IPS DF 6.9 (cell line): Measurements from ENCODE around the gene STX8.
"Not testable (repeated sequence)": the region's sequence is repeated elsewhere in the genome, so short reads cannot be mapped to it uniquely, and the experiment has no call there.

Source experiments
- DNase-seq: peaks from one replicate; pipeline ENCODE4 v3.0.0-alpha.2; 2013; ENCODE audit warnings: low read depth, low spot score
- H3K27ac ChIP-seq: one replicate; pipeline ENCODE4 v1.5.1; 2013; ENCODE audit warnings: low read length, control low read depth
- H3K27me3 ChIP-seq: 2 replicates; pipeline ENCODE4 v1.6.1; 2013; ENCODE audit warnings: mild to moderate bottlenecking, low read length; ENCODE audit not compliant: control insufficient read depth, insufficient read depth
- H3K36me3 ChIP-seq: 2 replicates; pipeline ENCODE4 v1.6.1; 2013; ENCODE audit warnings: low read length; ENCODE audit not compliant: control insufficient read depth, insufficient read depth
- H3K4me1 ChIP-seq: 2 replicates; pipeline ENCODE4 v1.6.1; 2013; ENCODE audit warnings: low read length; ENCODE audit not compliant: control insufficient read depth, insufficient read depth
- H3K4me3 ChIP-seq: 2 replicates; pipeline ENCODE4 v1.5.1; 2013; ENCODE audit warnings: mild to moderate bottlenecking, low read length
- H3K9me3 ChIP-seq: 2 replicates; pipeline ENCODE4 v1.6.1; 2013; ENCODE audit warnings: low read length, inconsistent platforms; ENCODE audit not compliant: control insufficient read depth, insufficient read depth
- WGBS: extraction: QIAGEN DNeasy Blood & Tissue Kit; methylation state at CpG from one replicate; pipeline ENCODE4 v1.1.7; 2013; ENCODE audit warnings: mixed read lengths, missing lambda C conversion rate; ENCODE audit not compliant: insufficient read length, insufficient coverage; 5-methylcytosine and 5-hydroxymethylcytosine counted together

The STX8 gene

GRCh38 chr17:9355846-9356245 is 219.8 kb downstream of the STX8 start:
- Histone ChIP-seq H3K27me3 (no peaks in the 10 kb centered on the region), H3K36me3 (no peaks in the 10 kb centered on the region), H3K9me3 (no peaks in the 10 kb centered on the region), H3K27ac (no peak overlapping the region), H3K4me1 (no peaks in the 10 kb centered on the region), H3K4me3 (no peak overlapping the region)
- no peak for DNase-seq
- no CpG with 5 or more reads among the region's 3 CpGs for WGBS

GRCh38 chr17:9355231-9355630 is 220.4 kb downstream of the STX8 start:
- WGBS: no CpG with 5 or more reads among the region's 10 CpGs
- H3K4me3 ChIP-seq, DNase-seq, H3K27me3 ChIP-seq, H3K9me3 ChIP-seq, H3K27ac ChIP-seq, H3K36me3 ChIP-seq, H3K4me1 ChIP-seq: not testable (repeated sequence)

GRCh38 chr17:9350080-9350479 is 225.5 kb downstream of the STX8 start:
- no peaks in the 10 kb centered on the region for H3K27me3 ChIP-seq
- no CpG with 5 or more reads among the region's 6 CpGs for WGBS
- H3K4me3 ChIP-seq: no peak overlapping the region
- no peak for DNase-seq
- H3K36me3 ChIP-seq: no peaks in the 10 kb centered on the region
- no peak overlapping the region for H3K27ac ChIP-seq
- H3K9me3 ChIP-seq: no peaks in the 10 kb centered on the region
- H3K4me1 ChIP-seq: no peaks in the 10 kb centered on the region

- Histone ChIP-seq H3K27ac (no peak overlapping the region), H3K4me1 (no peaks in the 10 kb centered on the region; the same call in 1 of the 2 replicates), H3K27me3 (no peaks in the 10 kb centered on the region), H3K36me3 (no peaks in the 10 kb centered on the region), H3K9me3 (no peaks in the 10 kb centered on the region), H3K4me3 (no peak overlapping the region)
- DNase-seq: no peak
- WGBS: no CpG with 5 or more reads among the region's 5 CpGs
Observed at GRCh38 chr17:9346296-9346926, 229.2 kb downstream of the STX8 start.

- H3K4me1 ChIP-seq: no peaks in the 10 kb centered on the region; the same call in 1 of the 2 replicates
- no peaks in the 10 kb centered on the region for H3K36me3 ChIP-seq
- no peaks in the 10 kb centered on the region for H3K27me3 ChIP-seq
- no peak overlapping the region for H3K27ac ChIP-seq
- DNase-seq: peak; percentile 9
- H3K4me3 ChIP-seq: no peak overlapping the region
- no CpG with 5 or more reads among the region's 5 CpGs for WGBS
- H3K9me3 ChIP-seq: no peaks in the 10 kb centered on the region
Observed at GRCh38 chr17:9343516-9343915, 232.1 kb downstream of the STX8 start.

GRCh38 chr17:9342225-9342624 is 233.4 kb downstream of the STX8 start:
- no peak overlapping the region for H3K4me3 ChIP-seq
- no peaks in the 10 kb centered on the region for H3K9me3 ChIP-seq
- H3K36me3 ChIP-seq: no peaks in the 10 kb centered on the region
- 100% methylated on average over 2 of the region's 8 CpGs for WGBS
- no peaks in the 10 kb centered on the region; the same call in none of the 2 replicates for H3K4me1 ChIP-seq
- no peak overlapping the region for H3K27ac ChIP-seq
- DNase-seq: no peak
- no peaks in the 10 kb centered on the region for H3K27me3 ChIP-seq

- no peaks in the 10 kb centered on the region; the same call in 1 of the 2 replicates for H3K9me3 ChIP-seq
- DNase-seq: no peak
- no peaks in the 10 kb centered on the region; the same call in none of the 2 replicates for H3K4me1 ChIP-seq
- no peaks in the 10 kb centered on the region for H3K36me3 ChIP-seq
- no peak overlapping the region for H3K27ac ChIP-seq
- no CpG with 5 or more reads among the region's 7 CpGs for WGBS
- H3K27me3 ChIP-seq: no peaks in the 10 kb centered on the region
- H3K4me3 ChIP-seq: no peak overlapping the region
Observed at GRCh38 chr17:9339958-9340357, 235.7 kb downstream of the STX8 start.

GRCh38 chr17:9339482-9339881 is 236.1 kb downstream of the STX8 start:
- H3K27ac ChIP-seq, H3K4me3 ChIP-seq, H3K27me3 ChIP-seq, H3K36me3 ChIP-seq, DNase-seq, H3K9me3 ChIP-seq, H3K4me1 ChIP-seq: not testable (repeated sequence)
- no CpG with 5 or more reads among the region's 10 CpGs for WGBS

- no peak for DNase-seq
- Histone ChIP-seq H3K9me3 (no peaks in the 10 kb centered on the region; the same call in 1 of the 2 replicates), H3K4me3 (no peak overlapping the region), H3K4me1 (no peaks in the 10 kb centered on the region; the same call in 1 of the 2 replicates), H3K36me3 (no peaks in the 10 kb centered on the region), H3K27me3 (no peaks in the 10 kb centered on the region), H3K27ac (no peak overlapping the region)
- WGBS: no CpG with 5 or more reads among the region's 2 CpGs
Observed at GRCh38 chr17:9336817-9337216, 238.8 kb downstream of the STX8 start.

GRCh38 chr17:9334536-9335446 is 240.8 kb downstream of the STX8 start:
- WGBS: no CpG with 5 or more reads among the region's 10 CpGs
- no peaks in the 10 kb centered on the region for H3K27me3 ChIP-seq
- no peak overlapping the region for H3K4me3 ChIP-seq

More at GRCh38 chr17:9334536-9335446, 240.8 kb downstream of the STX8 start:
- H3K36me3 ChIP-seq: no peaks in the 10 kb centered on the region
- no peaks in the 10 kb centered on the region; the same call in 1 of the 2 replicates for H3K9me3 ChIP-seq
- H3K4me1 ChIP-seq: peaks cover 3% of the 10 kb centered on the region; the same call in 1 of the 2 replicates
- DNase-seq: no peak
- H3K27ac ChIP-seq: no peak overlapping the region
